Prostate gland (tissue), 2 donors: Measurements from ENCODE around the gene INTS3.

Experiments used
- CTCF ChIP-seq, 4 experiments: fragments of 200-600 bp in 2 of 4; fragments of 450-650 bp in 2 of 4; sonication (generic) in 2 of 4; IDR thresholded peaks; 1 replicate in 3 of 4; 2 replicates in 1 of 4; pipeline ENCODE4 v1.5.1; 2016 to 2019; ENCODE audit warnings: antibody characterized with exemption in 4 of 4, mild to moderate bottlenecking in 2 of 4, moderate library complexity in 2 of 4
- POLR2A ChIP-seq: fragments of 450-650 bp; IDR thresholded peaks from one replicate; pipeline ENCODE4 v1.6.1; 2016; ENCODE audit warnings: antibody characterized with exemption, mild to moderate bottlenecking
- POLR2AphosphoS5 ChIP-seq: sonication (generic); formaldehyde crosslinking; IDR thresholded peaks from one replicate; pipeline ENCODE4 v1.6.1; 2017; ENCODE audit warnings: antibody characterized with exemption

- no peak for TF ChIP-seq CTCF (IDR thresholded peaks at IDR 0.05)
- no peak for TF ChIP-seq POLR2AphosphoS5
- no peak for TF ChIP-seq POLR2A
These were observed 46.3 kb downstream of the INTS3 start for GRCh38 chr1:153774026-153774595.
